ENCODE measurements around the gene ATP2B2.

The ATP2B2 gene

DNA sequence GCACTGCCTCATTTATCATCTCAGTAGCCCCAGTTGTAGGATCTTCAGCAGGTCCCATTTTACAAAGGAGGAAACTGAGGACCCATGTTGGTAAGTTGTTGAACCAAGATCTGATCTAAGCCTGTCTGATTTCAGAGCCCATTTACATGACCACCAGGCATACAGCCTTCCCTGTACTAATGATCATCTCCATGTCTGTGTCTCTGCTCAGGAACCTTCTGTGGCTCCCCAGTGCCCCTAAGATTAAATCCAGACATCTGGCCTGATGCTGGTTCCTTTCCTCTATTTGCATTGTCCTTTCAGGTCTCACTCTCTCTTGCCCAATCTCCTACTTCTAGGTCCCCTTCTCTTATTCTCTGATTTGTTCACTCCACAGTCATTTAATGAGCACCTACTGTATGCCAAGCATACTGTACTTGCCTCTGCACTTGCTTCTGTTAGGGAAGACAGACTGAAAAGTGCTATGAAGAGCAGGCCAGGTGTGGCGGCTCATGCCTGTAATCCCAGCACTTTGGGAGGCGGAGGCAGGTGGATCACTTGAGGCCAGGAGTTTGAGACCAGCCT, 32.4 kb downstream of the ATP2B2 start:
- Histone ChIP-seq H3K4me2 (ENCODE audit: insufficient read depth, low read length, poor library complexity, severe bottlenecking) (no peak overlapping the region), H3K27ac (replicated peaks; ENCODE audit: low read length) (no peak overlapping the region), H3K4me1 (ENCODE audit: control insufficient read depth in 2 of 2, insufficient read depth in 1 of 2, low read depth in 1 of 2, low read length in 2 of 2) (peaks cover 9 to 18% of the 10 kb centered on the region in 2 donors), H3K23ac (ENCODE audit: low read depth, low read length, poor library complexity) (no peak overlapping the region), H3K14ac (ENCODE audit: low read length) (no peak overlapping the region), H2BK120ac (ENCODE audit: low read depth, low read length) (no peak overlapping the region), H2BK12ac (ENCODE audit: low read length) (no peak overlapping the region), H4K8ac (ENCODE audit: low read depth, low read length) (no peak overlapping the region), H3K27me3 (ENCODE audit: control insufficient read depth in 3 of 3, insufficient read depth in 3 of 3, low read depth in 1 of 3, low read length in 3 of 3) (peaks cover 0 to 3% (median 0%) of the 10 kb centered on the region in 3 experiments), H2AK5ac (ENCODE audit: low read depth, low read length) (peak overlapping the region; percentile 4), H2BK15ac (ENCODE audit: low read length) (no peak overlapping the region), H3K4me3 (ENCODE audit: low read length in 2 of 2) (no peak overlapping the region), H3K9me3 (replicated peaks in 1 of 2; ENCODE audit: control insufficient read depth in 2 of 2, insufficient read depth in 1 of 2, low read depth in 1 of 2, low read length in 2 of 2) (no peaks in the 10 kb centered on the region), H3K79me1 (ENCODE audit: low read depth, low read length) (no peaks in the 10 kb centered on the region), H4K91ac (ENCODE audit: low read depth, low read length, poor library complexity) (no peak overlapping the region), H3K4ac (ENCODE audit: low read length) (no peak overlapping the region), H2AFZ (ENCODE audit: low read length) (no peak overlapping the region), H2BK5ac (ENCODE audit: low read length) (no peak overlapping the region), H3K9ac (ENCODE audit: low read depth, low read length, poor library complexity) (no peak overlapping the region), H3K36me3 (replicated peaks in 1 of 2; ENCODE audit: control insufficient read depth in 2 of 2, insufficient read depth in 2 of 2, low read length in 2 of 2) (no peaks in the 10 kb centered on the region), H3K18ac (ENCODE audit: low read length) (no peak overlapping the region)
- DNase-seq (ENCODE audit: low spot score): no peak
- WGBS, 2 donors (ENCODE audit: extremely low coverage in 2 of 2, insufficient read length in 2 of 2, insufficient replicate concordance in 1 of 2): no CpG with 5 or more reads among the region's 2 CpGs

GRCh38 chr3:10471054-10471688, 34.2 kb downstream of the ATP2B2 start:
- Histone ChIP-seq H4K91ac (ENCODE audit: low read depth, low read length, poor library complexity) (no peak overlapping the region), H4K8ac (ENCODE audit: low read depth, low read length) (no peak overlapping the region), H2BK12ac (ENCODE audit: low read length) (peak overlapping the region; percentile 14), H3K9me3 (replicated peaks in 1 of 2; ENCODE audit: control insufficient read depth in 2 of 2, insufficient read depth in 1 of 2, low read depth in 1 of 2, low read length in 2 of 2) (no peaks in the 10 kb centered on the region), H3K9ac (ENCODE audit: low read depth, low read length, poor library complexity) (peak overlapping the region; percentile 26), H3K4me3 (ENCODE audit: low read length in 2 of 2) (peak overlapping the region; percentile 1 to 39), H3K18ac (ENCODE audit: low read length) (peak overlapping the region; percentile 97), H2BK5ac (ENCODE audit: low read length) (peak overlapping the region; percentile 78), H2BK15ac (ENCODE audit: low read length) (no peak overlapping the region), H2BK120ac (ENCODE audit: low read depth, low read length) (no peak overlapping the region), H2AK5ac (ENCODE audit: low read depth, low read length) (peak overlapping the region; percentile 71), H3K4me2 (ENCODE audit: insufficient read depth, low read length, poor library complexity, severe bottlenecking) (peak overlapping the region; percentile 90), H3K23ac (ENCODE audit: low read depth, low read length, poor library complexity) (no peak overlapping the region), H3K27me3 (ENCODE audit: control insufficient read depth in 3 of 3, insufficient read depth in 3 of 3, low read depth in 1 of 3, low read length in 3 of 3) (peaks cover 0 to 8% (median 0%) of the 10 kb centered on the region in 3 experiments), H3K27ac (replicated peaks; ENCODE audit: low read length) (peak overlapping the region; percentile 83), H3K4ac (ENCODE audit: low read length) (no peak overlapping the region), H3K14ac (ENCODE audit: low read length) (no peak overlapping the region), H3K4me1 (ENCODE audit: control insufficient read depth in 2 of 2, insufficient read depth in 1 of 2, low read depth in 1 of 2, low read length in 2 of 2) (peaks cover 9 to 18% of the 10 kb centered on the region in 2 donors), H3K36me3 (replicated peaks in 1 of 2; ENCODE audit: control insufficient read depth in 2 of 2, insufficient read depth in 2 of 2, low read length in 2 of 2) (peaks cover 0 to under 1% of the 10 kb centered on the region in 2 donors), H2AFZ (ENCODE audit: low read length) (peak overlapping the region; percentile 80), H3K79me1 (ENCODE audit: low read depth, low read length) (no peaks in the 10 kb centered on the region)
- DNase-seq (ENCODE audit: low spot score): peak; percentile 54
- no CpG with 5 or more reads among the region's 20 CpGs for WGBS, 2 donors (ENCODE audit: extremely low coverage in 2 of 2, insufficient read length in 2 of 2, insufficient replicate concordance in 1 of 2)

- Histone ChIP-seq H3K4me2 (ENCODE audit: insufficient read depth, low read length, poor library complexity, severe bottlenecking) (peak overlapping the region; percentile 90), H3K9ac (ENCODE audit: low read depth, low read length, poor library complexity) (no peak overlapping the region), H3K4me3 (ENCODE audit: low read length in 2 of 2) (peak overlapping the region in 1 of 2 donors; percentile 39), H3K36me3 (replicated peaks in 1 of 2; ENCODE audit: control insufficient read depth in 2 of 2, insufficient read depth in 2 of 2, low read length in 2 of 2) (peaks cover 0 to 1% of the 10 kb centered on the region in 2 donors), H3K27ac (replicated peaks; ENCODE audit: low read length) (no peak overlapping the region), H2AK5ac (ENCODE audit: low read depth, low read length) (peak overlapping the region; percentile 20), H3K79me1 (ENCODE audit: low read depth, low read length) (no peaks in the 10 kb centered on the region), H3K18ac (ENCODE audit: low read length) (peak overlapping the region; percentile 97), H2AFZ (ENCODE audit: low read length) (peak overlapping the region; percentile 80), H3K23ac (ENCODE audit: low read depth, low read length, poor library complexity) (no peak overlapping the region), H3K14ac (ENCODE audit: low read length) (no peak overlapping the region), H3K4ac (ENCODE audit: low read length) (no peak overlapping the region), H2BK15ac (ENCODE audit: low read length) (peak overlapping the region; percentile 3), H3K4me1 (ENCODE audit: control insufficient read depth in 2 of 2, insufficient read depth in 1 of 2, low read depth in 1 of 2, low read length in 2 of 2) (peaks cover 9 to 18% of the 10 kb centered on the region in 2 donors), H2BK120ac (ENCODE audit: low read depth, low read length) (no peak overlapping the region), H4K8ac (ENCODE audit: low read depth, low read length) (no peak overlapping the region), H4K91ac (ENCODE audit: low read depth, low read length, poor library complexity) (no peak overlapping the region), H3K27me3 (ENCODE audit: control insufficient read depth in 3 of 3, insufficient read depth in 3 of 3, low read depth in 1 of 3, low read length in 3 of 3) (peaks cover 0 to 8% (median 0%) of the 10 kb centered on the region in 3 experiments), H2BK12ac (ENCODE audit: low read length) (no peak overlapping the region), H2BK5ac (ENCODE audit: low read length) (peak overlapping the region; percentile 78), H3K9me3 (replicated peaks in 1 of 2; ENCODE audit: control insufficient read depth in 2 of 2, insufficient read depth in 1 of 2, low read depth in 1 of 2, low read length in 2 of 2) (no peaks in the 10 kb centered on the region)
- no CpG with 5 or more reads among the region's 12 CpGs for WGBS, 2 donors (ENCODE audit: extremely low coverage in 2 of 2, insufficient read length in 2 of 2, insufficient replicate concordance in 1 of 2)
- peak; percentile 79 for DNase-seq (ENCODE audit: low spot score)
These were observed 35.0 kb downstream of the ATP2B2 start for GRCh38 chr3:10470120-10471053.
